Measurements from ENCODE around the gene DEUP1.

DEUP1 gene

GRCh38 chr11:93480756-93481155, 150.2 kb downstream of the DEUP1 start:
- DNase-seq = no peak

GRCh38 chr11:93481279-93481678, 150.7 kb downstream of the DEUP1 start:
- no peak for DNase-seq

- no peak for DNase-seq
These were observed 151.2 kb downstream of the DEUP1 start for GRCh38 chr11:93481696-93482095.

- DNase-seq = no peak
These were observed 152.0 kb downstream of the DEUP1 start for GRCh38 chr11:93482556-93482955.

GRCh38 chr11:93484716-93485115, 154.2 kb downstream of the DEUP1 start:
- DNase-seq = no peak

- DNase-seq = no peak
These were observed 155.4 kb downstream of the DEUP1 start for GRCh38 chr11:93485983-93486382.

GRCh38 chr11:93487032-93487483, 156.5 kb downstream of the DEUP1 start:
- DNase-seq = no peak
